IPS-20b (cell line): ENCODE data around the gene LRCOL1.

Source experiments
- H3K27ac ChIP-seq: one replicate; pipeline ENCODE4 v1.5.1; 2013; ENCODE audit warnings: low read length
- H3K27me3 ChIP-seq: 2 replicates; pipeline ENCODE4 v1.6.1; 2013; ENCODE audit warnings: mild to moderate bottlenecking, low read length, inconsistent platforms; ENCODE audit not compliant: insufficient read depth
- H3K36me3 ChIP-seq: 2 replicates; pipeline ENCODE4 v1.6.1; 2013; ENCODE audit warnings: low read depth, mild to moderate bottlenecking, inconsistent platforms, low read length, moderate library complexity; ENCODE audit not compliant: insufficient read depth
- H3K4me1 ChIP-seq: 2 replicates; pipeline ENCODE4 v1.6.1; 2013; ENCODE audit warnings: mild to moderate bottlenecking, control low read depth, inconsistent platforms, low read length, moderate library complexity; ENCODE audit not compliant: insufficient read depth
- H3K4me3 ChIP-seq: 2 replicates; pipeline ENCODE4 v1.5.1; 2013; ENCODE audit warnings: mild to moderate bottlenecking, low read length, inconsistent platforms
- H3K9ac ChIP-seq: 2 replicates; pipeline ENCODE4 v1.6.1; 2013; ENCODE audit warnings: low read depth, mild to moderate bottlenecking, inconsistent platforms, low read length, moderate library complexity
- H3K9me3 ChIP-seq: 2 replicates; pipeline ENCODE4 v1.6.1; 2013; ENCODE audit warnings: mild to moderate bottlenecking, low read depth, low read length, inconsistent platforms; ENCODE audit not compliant: insufficient read depth

LRCOL1 gene

GRCh38 chr12:132582582-132583410 lies 27.6 kb downstream of the LRCOL1 start:
- Histone ChIP-seq H3K27me3 (peaks cover 81% of the 10 kb centered on the region), H3K4me1 (peaks cover 4% of the 10 kb centered on the region; the same call in 1 of the 2 replicates), H3K9ac (no peak overlapping the region), H3K27ac (no peak overlapping the region), H3K36me3 (peaks cover 2% of the 10 kb centered on the region; the same call in 1 of the 2 replicates), H3K4me3 (peak overlapping the region; percentile 47; the same call in 1 of the 2 replicates), H3K9me3 (no peaks in the 10 kb centered on the region)

GRCh38 chr12:132582058-132582420 lies 28.3 kb downstream of the LRCOL1 start:
- Histone ChIP-seq H3K4me3 (peak overlapping the region; percentile 52; the same call in 1 of the 2 replicates), H3K27ac (no peak overlapping the region), H3K36me3 (peaks cover 9% of the 10 kb centered on the region; the same call in 1 of the 2 replicates), H3K9me3 (no peaks in the 10 kb centered on the region), H3K9ac (no peak overlapping the region), H3K4me1 (peaks cover 4% of the 10 kb centered on the region; the same call in 1 of the 2 replicates), H3K27me3 (peaks cover 73% of the 10 kb centered on the region)

- H3K9ac ChIP-seq = no peak overlapping the region
- H3K36me3 ChIP-seq = peaks cover 12% of the 10 kb centered on the region; the same call in 1 of the 2 replicates
- H3K27me3 ChIP-seq = peaks cover 68% of the 10 kb centered on the region
- H3K4me1 ChIP-seq = peaks cover 4% of the 10 kb centered on the region; the same call in 1 of the 2 replicates
- no peak overlapping the region for H3K27ac ChIP-seq
- no peaks in the 10 kb centered on the region for H3K9me3 ChIP-seq
- H3K4me3 ChIP-seq = peak overlapping the region; percentile 52; the same call in 1 of the 2 replicates
Observed at GRCh38 chr12:132581348-132582057, 28.9 kb downstream of the LRCOL1 start.

GRCh38 chr12:132580701-132581292 lies 29.6 kb downstream of the LRCOL1 start:
- no peak overlapping the region for H3K9ac ChIP-seq
- peaks cover 61% of the 10 kb centered on the region for H3K27me3 ChIP-seq
- no peaks in the 10 kb centered on the region for H3K9me3 ChIP-seq
- no peak overlapping the region for H3K4me3 ChIP-seq
- peaks cover 4% of the 10 kb centered on the region; the same call in 1 of the 2 replicates for H3K4me1 ChIP-seq
- no peak overlapping the region for H3K27ac ChIP-seq
- peaks cover 13% of the 10 kb centered on the region; the same call in 1 of the 2 replicates for H3K36me3 ChIP-seq

GRCh38 chr12:132579744-132580143 lies 30.6 kb downstream of the LRCOL1 start:
- Histone ChIP-seq H3K36me3 (peaks cover 22% of the 10 kb centered on the region; the same call in 1 of the 2 replicates), H3K4me3 (no peak overlapping the region), H3K27me3 (peaks cover 50% of the 10 kb centered on the region), H3K4me1 (peaks cover 4% of the 10 kb centered on the region; the same call in 1 of the 2 replicates), H3K27ac (no peak overlapping the region), H3K9ac (no peak overlapping the region), H3K9me3 (no peaks in the 10 kb centered on the region)

- peaks cover 28% of the 10 kb centered on the region; the same call in 1 of the 2 replicates for H3K36me3 ChIP-seq
- H3K9ac ChIP-seq = no peak overlapping the region
Observed at GRCh38 chr12:132578826-132579225, 31.6 kb downstream of the LRCOL1 start.

GRCh38 chr12:132578118-132578517 lies 32.3 kb downstream of the LRCOL1 start:
- Histone ChIP-seq H3K4me3 (no peak overlapping the region), H3K9ac (no peak overlapping the region), H3K36me3 (peaks cover 28% of the 10 kb centered on the region; the same call in 1 of the 2 replicates), H3K4me1 (no peaks in the 10 kb centered on the region), H3K27ac (no peak overlapping the region), H3K9me3 (no peaks in the 10 kb centered on the region), H3K27me3 (peaks cover 37% of the 10 kb centered on the region)

More at GRCh38 chr12:132578826-132579225, 31.6 kb downstream of the LRCOL1 start:
- H3K4me3 ChIP-seq = no peak overlapping the region
- no peaks in the 10 kb centered on the region for H3K9me3 ChIP-seq
- peaks cover 41% of the 10 kb centered on the region for H3K27me3 ChIP-seq
- H3K4me1 ChIP-seq = peaks cover under 1% of the 10 kb centered on the region; the same call in 1 of the 2 replicates
- H3K27ac ChIP-seq = no peak overlapping the region

GRCh38 chr12:132577191-132577920 lies 33.0 kb downstream of the LRCOL1 start:
- peaks cover 28% of the 10 kb centered on the region; the same call in 1 of the 2 replicates for H3K36me3 ChIP-seq
- H3K4me3 ChIP-seq = no peak overlapping the region
- H3K27me3 ChIP-seq = peaks cover 29% of the 10 kb centered on the region
- no peaks in the 10 kb centered on the region for H3K4me1 ChIP-seq
- no peak overlapping the region for H3K27ac ChIP-seq
- H3K9ac ChIP-seq = no peak overlapping the region
- no peaks in the 10 kb centered on the region for H3K9me3 ChIP-seq

GRCh38 chr12:132576701-132577100 lies 33.7 kb downstream of the LRCOL1 start:
- Histone ChIP-seq H3K9ac (no peak overlapping the region), H3K4me1 (no peaks in the 10 kb centered on the region), H3K9me3 (no peaks in the 10 kb centered on the region), H3K27me3 (peaks cover 23% of the 10 kb centered on the region), H3K36me3 (peaks cover 32% of the 10 kb centered on the region; the same call in 1 of the 2 replicates), H3K4me3 (no peak overlapping the region), H3K27ac (no peak overlapping the region)

- no peak overlapping the region for H3K9ac ChIP-seq
- no peak overlapping the region for H3K27ac ChIP-seq
- H3K36me3 ChIP-seq = peaks cover 32% of the 10 kb centered on the region; the same call in 1 of the 2 replicates
- peaks cover 12% of the 10 kb centered on the region for H3K27me3 ChIP-seq
- no peak overlapping the region for H3K4me3 ChIP-seq
- no peaks in the 10 kb centered on the region for H3K9me3 ChIP-seq
- no peaks in the 10 kb centered on the region for H3K4me1 ChIP-seq
Observed at GRCh38 chr12:132575661-132576060, 34.7 kb downstream of the LRCOL1 start.
